ENCODE results near the gene FSTL4.

The FSTL4 gene

GRCh38 chr5:133278317-133278716, 334.0 kb downstream of the FSTL4 start:
- no peak for DNase-seq

- no peak for DNase-seq
Observed at GRCh38 chr5:133277744-133278143, 334.6 kb downstream of the FSTL4 start.

- no peak for DNase-seq
Observed at GRCh38 chr5:133276171-133276570, 336.2 kb downstream of the FSTL4 start.

GRCh38 chr5:133275631-133276030, 336.7 kb downstream of the FSTL4 start:
- no peak for DNase-seq

- peak; percentile 89 for DNase-seq
Observed at GRCh38 chr5:133274597-133274935, 337.8 kb downstream of the FSTL4 start.

- DNase-seq = peak; percentile 33
Observed at GRCh38 chr5:133273661-133274596, 338.4 kb downstream of the FSTL4 start.

GRCh38 chr5:133272345-133272744, 340.0 kb downstream of the FSTL4 start:
- no peak for DNase-seq

GRCh38 chr5:133271606-133272005, 340.7 kb downstream of the FSTL4 start:
- DNase-seq = no peak

GRCh38 chr5:133269691-133270090, 342.6 kb downstream of the FSTL4 start:
- no peak for DNase-seq

GRCh38 chr5:133267601-133268000, 344.7 kb downstream of the FSTL4 start:
- DNase-seq = no peak

GRCh38 chr5:133266966-133267365, 345.4 kb downstream of the FSTL4 start:
- DNase-seq = no peak

- no peak for DNase-seq
Observed at GRCh38 chr5:133266527-133266878, 345.8 kb downstream of the FSTL4 start.

GRCh38 chr5:133265720-133266526, 346.4 kb downstream of the FSTL4 start:
- DNase-seq = peak; percentile 40

GRCh38 chr5:133265257-133265656, 347.1 kb downstream of the FSTL4 start:
- DNase-seq = no peak

GRCh38 chr5:133262690-133263089, 349.7 kb downstream of the FSTL4 start:
- DNase-seq = no peak

GRCh38 chr5:133261993-133262392, 350.3 kb downstream of the FSTL4 start:
- DNase-seq = no peak

- no peak for DNase-seq
Observed at GRCh38 chr5:133260715-133261114, 351.6 kb downstream of the FSTL4 start.

GRCh38 chr5:133259199-133259997, 352.9 kb downstream of the FSTL4 start:
- no peak for DNase-seq

- DNase-seq = no peak
Observed at GRCh38 chr5:133257977-133258376, 354.4 kb downstream of the FSTL4 start.

GRCh38 chr5:133256276-133256675, 356.1 kb downstream of the FSTL4 start:
- DNase-seq = no peak

GRCh38 chr5:133254803-133255202, 357.5 kb downstream of the FSTL4 start:
- DNase-seq = no peak

- DNase-seq = no peak
Observed at GRCh38 chr5:133253671-133254070, 358.7 kb downstream of the FSTL4 start.

- DNase-seq = no peak
Observed at GRCh38 chr5:133253070-133253469, 359.3 kb downstream of the FSTL4 start.

All from eye (tissue), 1 donor.